Osteoblast (primary cell): ENCODE results near the gene CDH12. TPM values are rescaled to one million over a fixed set of nuclear protein-coding genes. Genes with fewer than 3 reads are reported as not detected.

Experiments
- DNase-seq: peaks from one replicate; pipeline ENCODE4 v3.0.0; 2011; ENCODE audit warnings: low spot score, mixed read lengths; ENCODE audit not compliant: insufficient read length; ENCODE audit errors: missing footprints
- H2AFZ ChIP-seq: 2 replicates; pipeline ENCODE4 v1.6.0; 2011; ENCODE audit warnings: mild to moderate bottlenecking, low read length
- H3K27ac ChIP-seq: 2 replicates; pipeline ENCODE4 v1.5.1; 2011; ENCODE audit warnings: mild to moderate bottlenecking, low read depth, low read length, moderate library complexity
- H3K27me3 ChIP-seq: 2 replicates; pipeline ENCODE4 v1.6.0; 2012; ENCODE audit warnings: mild to moderate bottlenecking, control low read depth, inconsistent platforms, low read length, moderate library complexity; ENCODE audit not compliant: insufficient read depth
- H3K36me3 ChIP-seq: 2 replicates; pipeline ENCODE4 v1.5.1; 2011; ENCODE audit warnings: mild to moderate bottlenecking, low read length, control low read depth, moderate library complexity; ENCODE audit not compliant: insufficient read depth
- H3K4me1 ChIP-seq: 2 replicates; pipeline ENCODE4 v1.5.1; 2011; ENCODE audit warnings: mild to moderate bottlenecking, low read length, control low read depth, moderate library complexity; ENCODE audit not compliant: insufficient read depth
- H3K4me2 ChIP-seq: 2 replicates; pipeline ENCODE4 v1.6.0; 2011; ENCODE audit warnings: mild to moderate bottlenecking, low read length; ENCODE audit not compliant: insufficient read depth
- H3K4me3 ChIP-seq: fragments of 200-600 bp; sonication (generic); 3 replicates; pipeline ENCODE4 v1.5.1; 2012; ENCODE audit warnings: mild to moderate bottlenecking, low read length, inconsistent platforms; ENCODE audit not compliant: insufficient read depth
- H3K79me2 ChIP-seq: 2 replicates; pipeline ENCODE4 v1.6.0; 2012; ENCODE audit warnings: mild to moderate bottlenecking, low read length, control low read depth, inconsistent platforms; ENCODE audit not compliant: insufficient read depth
- H3K9me3 ChIP-seq: 2 replicates; pipeline ENCODE4 v1.5.1; 2011; ENCODE audit warnings: low read depth, low read length, control low read depth
- H4K20me1 ChIP-seq: 2 replicates; pipeline ENCODE4 v1.6.0; 2012; ENCODE audit warnings: mild to moderate bottlenecking, low read length, control low read depth; ENCODE audit not compliant: insufficient read depth
- CTCF ChIP-seq: IDR thresholded peaks from 2 replicates; pipeline ENCODE4 v1.5.1; 2011; ENCODE audit warnings: mild to moderate bottlenecking, low read depth, low read length, moderate library complexity; ENCODE audit errors: extremely low read depth
- total RNA-seq: library from RNA; depleted of rRNA; stranded (reverse); fragments of >200 nt; gene quantifications from 2 replicates; pipeline ENCODE4 v1.2.3, GENCODE V29; 2012

The CDH12 gene
- total RNA-seq, 1 donor = not detected

- H4K20me1 ChIP-seq = no peaks in the 10 kb centered on the region
- no peaks in the 10 kb centered on the region for H3K27me3 ChIP-seq
- no peak overlapping the region for H3K27ac ChIP-seq
- no peak overlapping the region for H3K4me3 ChIP-seq
- no peaks in the 10 kb centered on the region for H3K36me3 ChIP-seq
- H2AFZ ChIP-seq = no peak overlapping the region
- no peaks in the 10 kb centered on the region for H3K79me2 ChIP-seq
- DNase-seq = no peak
- TF ChIP-seq CTCF = no peak
- no peak overlapping the region for H3K4me2 ChIP-seq
- H3K4me1 ChIP-seq = no peaks in the 10 kb centered on the region
- no peaks in the 10 kb centered on the region for H3K9me3 ChIP-seq
These were observed 1051.0 kb downstream of the CDH12 start for GRCh38 chr5:21802100-21802499.

- no peak for DNase-seq
These were observed 1060.4 kb downstream of the CDH12 start for GRCh38 chr5:21792748-21793147.

GRCh38 chr5:21791304-21791703 lies 1061.8 kb downstream of the CDH12 start:
- no peak for TF ChIP-seq CTCF
- DNase-seq = no peak
- H3K4me1 ChIP-seq = no peaks in the 10 kb centered on the region
- H3K9me3 ChIP-seq = no peaks in the 10 kb centered on the region
- no peaks in the 10 kb centered on the region for H3K36me3 ChIP-seq
- H3K27ac ChIP-seq = no peak overlapping the region
- H4K20me1 ChIP-seq = no peaks in the 10 kb centered on the region
- H3K79me2 ChIP-seq = no peaks in the 10 kb centered on the region
- no peak overlapping the region for H3K4me2 ChIP-seq
- no peak overlapping the region for H3K4me3 ChIP-seq
- no peak overlapping the region for H2AFZ ChIP-seq
- H3K27me3 ChIP-seq = no peaks in the 10 kb centered on the region

More at GRCh38 chr5:21792748-21793147, 1060.4 kb downstream of the CDH12 start:
- H2AFZ ChIP-seq = no peak overlapping the region
- TF ChIP-seq CTCF = no peak
- H3K36me3 ChIP-seq = no peaks in the 10 kb centered on the region
- no peaks in the 10 kb centered on the region for H3K9me3 ChIP-seq
- H3K27ac ChIP-seq = no peak overlapping the region
- no peaks in the 10 kb centered on the region for H4K20me1 ChIP-seq
- no peaks in the 10 kb centered on the region for H3K4me1 ChIP-seq
- H3K4me2 ChIP-seq = no peak overlapping the region
- no peak overlapping the region for H3K4me3 ChIP-seq
- no peaks in the 10 kb centered on the region for H3K79me2 ChIP-seq
- no peaks in the 10 kb centered on the region for H3K27me3 ChIP-seq

- DNase-seq = no peak
- no peaks in the 10 kb centered on the region for H3K27me3 ChIP-seq
These were observed 1068.7 kb downstream of the CDH12 start for GRCh38 chr5:21784487-21784886.

More at GRCh38 chr5:21784487-21784886, 1068.7 kb downstream of the CDH12 start:
- Histone ChIP-seq H2AFZ (no peak overlapping the region), H3K4me3 (no peak overlapping the region), H3K4me1 (no peaks in the 10 kb centered on the region), H3K36me3 (no peaks in the 10 kb centered on the region), H3K4me2 (no peak overlapping the region), H3K27ac (no peak overlapping the region), H3K79me2 (no peaks in the 10 kb centered on the region), H3K9me3 (no peaks in the 10 kb centered on the region), H4K20me1 (no peaks in the 10 kb centered on the region)
- no peak for TF ChIP-seq CTCF
